Dedifferentiated amniotic fluid mesenchymal stem cell (primary cell): ENCODE data around the gene MARCHF6.
"Not testable (repeated sequence)": the region's sequence is repeated elsewhere in the genome, so short reads cannot be mapped to it uniquely, and the experiment has no call there.

Source experiments
- DNase-seq: peaks from one replicate; pipeline ENCODE4 v3.0.0-alpha.2; 2016; ENCODE audit errors: extremely low spot score

The MARCHF6 gene

GRCh38 chr5:10351919-10352318 lies 1.6 kb upstream of the MARCHF6 start:
- DNase-seq, result no peak

GRCh38 chr5:10352430-10353240 lies 860 bp upstream of the MARCHF6 start:
- DNase-seq, result peak; percentile 47

GRCh38 chr5:10354048-10354872 lies 765 bp downstream of the MARCHF6 start:
- DNase-seq, result peak; percentile 40

- DNase-seq, result peak; percentile 62
These were observed 1.8 kb downstream of the MARCHF6 start for GRCh38 chr5:10355071-10355889.

GRCh38 chr5:10358999-10359398 lies 5.5 kb downstream of the MARCHF6 start:
- DNase-seq, result no peak

- no peak for DNase-seq
These were observed 7.2 kb downstream of the MARCHF6 start for GRCh38 chr5:10360686-10361085.

GRCh38 chr5:10363519-10364185 lies 10.2 kb downstream of the MARCHF6 start:
- no peak for DNase-seq

GRCh38 chr5:10364186-10364689 lies 10.7 kb downstream of the MARCHF6 start:
- DNase-seq, result no peak

GRCh38 chr5:10365782-10366181 lies 12.3 kb downstream of the MARCHF6 start:
- no peak for DNase-seq

GRCh38 chr5:10366310-10367272 lies 13.1 kb downstream of the MARCHF6 start:
- peak; percentile 89 for DNase-seq

- DNase-seq, result no peak
These were observed 14.1 kb downstream of the MARCHF6 start for GRCh38 chr5:10367579-10367978.

- DNase-seq, result no peak
These were observed 17.4 kb downstream of the MARCHF6 start for GRCh38 chr5:10370931-10371330.

GRCh38 chr5:10371369-10371768 lies 17.9 kb downstream of the MARCHF6 start:
- DNase-seq, result not testable (repeated sequence)

GRCh38 chr5:10372726-10373709 lies 19.5 kb downstream of the MARCHF6 start:
- DNase-seq, result no peak

- no peak for DNase-seq
These were observed 20.8 kb downstream of the MARCHF6 start for GRCh38 chr5:10374046-10375022.

GRCh38 chr5:10375146-10375545 lies 21.7 kb downstream of the MARCHF6 start:
- not testable (repeated sequence) for DNase-seq

- no peak for DNase-seq
These were observed 23.0 kb downstream of the MARCHF6 start for GRCh38 chr5:10376544-10376943.

- no peak for DNase-seq
These were observed 23.6 kb downstream of the MARCHF6 start for GRCh38 chr5:10377081-10377480.
